Measurements from ENCODE around the gene FOXI1.

The FOXI1 gene

DNA sequence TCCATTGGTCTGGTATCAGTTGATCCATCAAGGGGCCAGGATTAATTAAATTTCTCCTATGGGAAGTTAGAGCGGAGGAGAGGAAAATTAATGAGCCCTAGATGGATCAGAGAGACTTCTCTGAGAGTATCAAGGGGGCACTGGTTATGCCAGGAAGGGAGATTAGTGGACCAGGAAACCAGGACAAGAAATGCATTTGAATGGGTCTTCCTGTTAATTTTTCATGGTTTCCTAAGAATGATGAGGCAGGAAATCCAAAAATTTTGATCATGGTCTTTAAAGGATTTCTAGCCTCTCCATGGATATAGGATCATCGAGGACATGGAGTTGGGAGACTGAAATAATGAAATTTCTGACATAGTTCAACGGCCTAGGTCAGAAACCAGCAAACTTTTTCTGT, 30.8 kb downstream of the FOXI1 start:
- Histone ChIP-seq H3K9ac (ENCODE audit: low read depth, low read length, poor library complexity, severe bottlenecking) (no peak overlapping the region), H4K20me1 (ENCODE audit: insufficient read depth, low read length, poor library complexity, severe bottlenecking) (no peaks in the 10 kb centered on the region), H3K79me2 (ENCODE audit: insufficient read depth, low read length) (no peaks in the 10 kb centered on the region), H3K27me3 (ENCODE audit: insufficient read depth, low read length, poor library complexity, severe bottlenecking) (no peaks in the 10 kb centered on the region), H3F3A (ENCODE audit: low read depth) (no peaks in the 10 kb centered on the region), H3K9me2 (replicated peaks; ENCODE audit: low read depth, low read length) (no peaks in the 10 kb centered on the region), H3K4me2 (ENCODE audit: low read depth, low read length, poor library complexity, severe bottlenecking) (no peak overlapping the region), H3K36me3 (ENCODE audit: insufficient read depth, low read length) (no peaks in the 10 kb centered on the region), H3K9me3 (ENCODE audit: insufficient read depth, low read depth, low read length) (no peaks in the 10 kb centered on the region), H3K4me3 (ENCODE audit: low read length, poor library complexity, severe bottlenecking) (no peak overlapping the region), H3K4me1 (ENCODE audit: insufficient read depth, low read length, poor library complexity, severe bottlenecking) (no peaks in the 10 kb centered on the region), H2AFZ (ENCODE audit: low read length) (no peak overlapping the region)
- TF ChIP-seq, protein P1, sequence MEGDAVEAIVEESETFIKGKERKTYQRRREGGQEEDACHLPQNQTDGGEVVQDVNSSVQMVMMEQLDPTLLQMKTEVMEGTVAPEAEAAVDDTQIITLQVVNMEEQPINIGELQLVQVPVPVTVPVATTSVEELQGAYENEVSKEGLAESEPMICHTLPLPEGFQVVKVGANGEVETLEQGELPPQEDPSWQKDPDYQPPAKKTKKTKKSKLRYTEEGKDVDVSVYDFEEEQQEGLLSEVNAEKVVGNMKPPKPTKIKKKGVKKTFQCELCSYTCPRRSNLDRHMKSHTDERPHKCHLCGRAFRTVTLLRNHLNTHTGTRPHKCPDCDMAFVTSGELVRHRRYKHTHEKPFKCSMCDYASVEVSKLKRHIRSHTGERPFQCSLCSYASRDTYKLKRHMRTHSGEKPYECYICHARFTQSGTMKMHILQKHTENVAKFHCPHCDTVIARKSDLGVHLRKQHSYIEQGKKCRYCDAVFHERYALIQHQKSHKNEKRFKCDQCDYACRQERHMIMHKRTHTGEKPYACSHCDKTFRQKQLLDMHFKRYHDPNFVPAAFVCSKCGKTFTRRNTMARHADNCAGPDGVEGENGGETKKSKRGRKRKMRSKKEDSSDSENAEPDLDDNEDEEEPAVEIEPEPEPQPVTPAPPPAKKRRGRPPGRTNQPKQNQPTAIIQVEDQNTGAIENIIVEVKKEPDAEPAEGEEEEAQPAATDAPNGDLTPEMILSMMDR (conservative IDR thresholded peaks at IDR 0.05; ENCODE audit: low read length): no peak
- TF ChIP-seq EZH2phosphoT487 (IDR thresholded peaks at IDR 0.05; ENCODE audit: borderline replicate concordance): no peak

DNA sequence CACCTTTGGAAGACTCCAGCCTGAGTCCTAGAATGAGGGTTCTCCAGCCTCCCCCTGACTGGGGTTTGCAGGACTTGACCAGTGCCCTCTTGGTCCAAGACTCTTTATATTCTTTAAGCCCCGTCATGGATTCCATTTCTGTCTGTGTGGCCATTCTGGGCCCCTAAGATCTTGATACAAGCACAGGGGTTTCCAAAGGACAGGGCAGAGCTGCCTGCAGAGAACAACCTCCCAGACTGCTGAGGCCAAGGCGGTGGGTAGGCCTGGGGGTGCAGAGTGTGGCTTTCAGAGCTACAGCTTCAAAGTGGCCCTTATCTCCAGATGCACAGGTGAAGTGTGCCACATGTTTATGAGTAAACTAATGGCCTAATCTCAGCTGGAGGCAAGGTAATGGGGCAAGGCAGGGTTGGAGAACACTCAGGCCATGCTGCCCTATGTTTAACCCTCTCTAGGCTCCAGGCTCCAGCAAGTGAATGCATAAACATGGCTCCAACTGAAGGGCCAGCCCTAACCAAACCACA, 32.1 kb downstream of the FOXI1 start:
- Histone ChIP-seq H3K36me3 (ENCODE audit: insufficient read depth, low read length) (no peaks in the 10 kb centered on the region), H4K20me1 (ENCODE audit: insufficient read depth, low read length, poor library complexity, severe bottlenecking) (no peaks in the 10 kb centered on the region), H3K79me2 (ENCODE audit: insufficient read depth, low read length) (no peaks in the 10 kb centered on the region), H3K9ac (ENCODE audit: low read depth, low read length, poor library complexity, severe bottlenecking) (no peak overlapping the region), H3F3A (ENCODE audit: low read depth) (no peaks in the 10 kb centered on the region), H3K4me3 (ENCODE audit: low read length, poor library complexity, severe bottlenecking) (no peak overlapping the region), H2AFZ (ENCODE audit: low read length) (no peak overlapping the region), H3K4me1 (ENCODE audit: insufficient read depth, low read length, poor library complexity, severe bottlenecking) (no peaks in the 10 kb centered on the region), H3K4me2 (ENCODE audit: low read depth, low read length, poor library complexity, severe bottlenecking) (no peak overlapping the region), H3K9me3 (ENCODE audit: insufficient read depth, low read depth, low read length) (no peaks in the 10 kb centered on the region), H3K27me3 (ENCODE audit: insufficient read depth, low read length, poor library complexity, severe bottlenecking) (no peaks in the 10 kb centered on the region), H3K9me2 (replicated peaks; ENCODE audit: low read depth, low read length) (no peaks in the 10 kb centered on the region)
- TF ChIP-seq EZH2phosphoT487 (IDR thresholded peaks at IDR 0.05; ENCODE audit: borderline replicate concordance): no peak
- TF ChIP-seq, protein P1 (conservative IDR thresholded peaks at IDR 0.05; ENCODE audit: low read length): no peak

DNA sequence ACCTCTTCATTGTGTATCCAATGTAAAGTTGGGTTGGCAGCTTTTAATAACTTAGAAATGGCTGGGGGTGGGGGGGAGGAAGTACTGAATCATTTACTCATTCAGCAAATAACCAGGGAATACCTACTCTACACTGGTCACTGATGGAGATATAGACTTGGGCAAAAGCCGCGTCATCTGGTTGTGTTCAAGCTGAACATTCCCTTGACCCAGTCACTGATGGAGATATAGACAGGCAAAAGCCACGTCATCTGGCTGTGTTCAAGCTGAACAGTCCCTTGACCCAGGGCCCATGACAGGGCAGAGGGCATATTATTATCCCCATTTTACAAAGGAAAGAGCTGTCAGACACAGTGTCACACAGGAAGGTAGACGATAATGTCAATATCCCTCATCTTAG, 32.6 kb downstream of the FOXI1 start:
- Histone ChIP-seq H3K4me3 (ENCODE audit: low read length, poor library complexity, severe bottlenecking) (no peak overlapping the region), H2AFZ (ENCODE audit: low read length) (no peak overlapping the region), H4K20me1 (ENCODE audit: insufficient read depth, low read length, poor library complexity, severe bottlenecking) (no peaks in the 10 kb centered on the region), H3K9me3 (ENCODE audit: insufficient read depth, low read depth, low read length) (no peaks in the 10 kb centered on the region), H3K4me1 (ENCODE audit: insufficient read depth, low read length, poor library complexity, severe bottlenecking) (no peaks in the 10 kb centered on the region), H3K27me3 (ENCODE audit: insufficient read depth, low read length, poor library complexity, severe bottlenecking) (no peaks in the 10 kb centered on the region), H3K9ac (ENCODE audit: low read depth, low read length, poor library complexity, severe bottlenecking) (no peak overlapping the region), H3F3A (ENCODE audit: low read depth) (no peaks in the 10 kb centered on the region), H3K9me2 (replicated peaks; ENCODE audit: low read depth, low read length) (no peaks in the 10 kb centered on the region), H3K4me2 (ENCODE audit: low read depth, low read length, poor library complexity, severe bottlenecking) (no peak overlapping the region), H3K36me3 (ENCODE audit: insufficient read depth, low read length) (no peaks in the 10 kb centered on the region), H3K79me2 (ENCODE audit: insufficient read depth, low read length) (no peaks in the 10 kb centered on the region)
- no peak for TF ChIP-seq EZH2phosphoT487 (IDR thresholded peaks at IDR 0.05; ENCODE audit: borderline replicate concordance)
- TF ChIP-seq, protein P1 (conservative IDR thresholded peaks at IDR 0.05; ENCODE audit: low read length): no peak
